Adrenal gland (tissue), 12 donors: ENCODE data around the gene RAD51B. TPM values are rescaled to one million over a fixed set of nuclear protein-coding genes. Genes with fewer than 3 reads are reported as not detected.

ENCODE experiments used
- DNase-seq, 7 donors: peaks; one replicate each; pipeline ENCODE4 v3.0.0-alpha.2; 2019 to 2020
- H3K27ac ChIP-seq, 5 donors: fragments of 200-600 bp; sonication (generic) in 4 of 5; 1 replicate in 3 of 5; 2 replicates in 2 of 5; pipeline versions ENCODE4 v1.5.1 to v1.8.0; 2016 to 2020; ENCODE audit warnings: mild to moderate bottlenecking in 1 of 5
- H3K27me3 ChIP-seq: fragments of 200-600 bp; 2 replicates; pipeline ENCODE4 v1.8.0; 2021
- H3K36me3 ChIP-seq, 2 donors: fragments of 200-600 bp; replicated peaks in 1 of 2; 1 replicate in 1 of 2; 2 replicates in 1 of 2; pipeline versions ENCODE4 v1.5.1 to v1.8.0; 2018 to 2022
- H3K4me1 ChIP-seq, 2 donors: fragments of 200-600 bp; replicated peaks in 1 of 2; 1 replicate in 1 of 2; 2 replicates in 1 of 2; pipeline versions ENCODE4 v1.5.1 to v1.8.0; 2018 to 2021
- H3K4me3 ChIP-seq, 4 donors: fragments of 200-600 bp; sonication (generic) in 3 of 4; one replicate each; pipeline ENCODE4 v1.5.1; 2016 to 2018
- H3K9me3 ChIP-seq, 3 donors: fragments of 200-600 bp; sonication (generic) in 1 of 3; replicated peaks in 1 of 3; 1 replicate in 2 of 3; 2 replicates in 1 of 3; pipeline versions ENCODE4 v1.5.1 to v1.8.0; 2016 to 2021
- POLR2A ChIP-seq, 2 donors: fragments of 450-650 bp; IDR thresholded peaks; one replicate each; pipeline ENCODE4 v1.6.1; 2017; ENCODE audit warnings: antibody characterized with exemption in 2 of 2, mild to moderate bottlenecking in 2 of 2, moderate library complexity in 1 of 2
- WGBS, 4 donors: extraction: QIAGEN DNeasy Blood & Tissue Kit in 2 of 4; methylation state at CpG; one replicate each; pipeline versions ENCODE4 v1.1.5 to v1.1.7; 2013 to 2017; 5-methylcytosine and 5-hydroxymethylcytosine counted together
- intact Hi-C, 2 donors: fragments of 100-400 bp; cut with DNase I; formaldehyde crosslinking; loops; one replicate each; pipeline versions ENCODE4 v1.14.1 to v1.15.0; 2022 to 2023
- polyA plus RNA-seq, 3 donors: library from polyadenylated mRNA; stranded (reverse); fragments of 200-250 nt in 2 of 3; fragments of 350-450 nt in 1 of 3; fragmentation: Illumina TruSeq in 1 of 3; extraction: RNeasy Lipid Tissue Mini Kit (QIAGEN cat#74804) in 1 of 3; gene quantifications; one replicate each; pipeline ENCODE4 v1.2.3, GENCODE V29; 2013 to 2014
- total RNA-seq, 9 donors: library from RNA; depleted of rRNA in 4 of 9; stranded (reverse); fragments of >200 nt in 4 of 9; fragments of 120-200 nt in 1 of 9; fragmentation: NEBNext Ultra II Directional in 1 of 9; extraction: Animal tissue kit (Norgen Biotek cat#: 25700) in 1 of 9; gene quantifications; one replicate each; pipeline versions ENCODE4 v1.1.0 to v1.2.4, GENCODE V29; 2013 to 2023
- TF ChIP-seq, protein P1 (sequence below), 6 experiments: fragments of 450-650 bp in 4 of 6; fragments of 200-600 bp in 2 of 6; sonication (generic) in 1 of 6; IDR thresholded peaks; 1 replicate in 5 of 6; 2 replicates in 1 of 6; pipeline versions ENCODE4 v1.5.1 to v1.8.0; 2016 to 2021; ENCODE audit warnings: antibody characterized with exemption in 6 of 6, mild to moderate bottlenecking in 2 of 6, moderate library complexity in 1 of 6
- donor health status: healthy with polysubstance abuse.
- donor health status: Bipolar disorder and iron deficiency.
- donor health status: DM: yes; HTN: yes; CAD: no.
- donor health status: DM: no; HTN: no; CAD: no.
- donor health status: DM: no; HTN: no; CAD: no.
- donor health status: DM: yes; HTN: yes; CAD: no.

RAD51B gene
- total and polyA plus RNA-seq, 12 donors, result 2.3 to 24.6 (median 12.4) TPM

- no peaks in the 10 kb centered on the region for H3K27me3 ChIP-seq
- H3K4me3 ChIP-seq, result no peak overlapping the region
- TF ChIP-seq, protein P1, sequence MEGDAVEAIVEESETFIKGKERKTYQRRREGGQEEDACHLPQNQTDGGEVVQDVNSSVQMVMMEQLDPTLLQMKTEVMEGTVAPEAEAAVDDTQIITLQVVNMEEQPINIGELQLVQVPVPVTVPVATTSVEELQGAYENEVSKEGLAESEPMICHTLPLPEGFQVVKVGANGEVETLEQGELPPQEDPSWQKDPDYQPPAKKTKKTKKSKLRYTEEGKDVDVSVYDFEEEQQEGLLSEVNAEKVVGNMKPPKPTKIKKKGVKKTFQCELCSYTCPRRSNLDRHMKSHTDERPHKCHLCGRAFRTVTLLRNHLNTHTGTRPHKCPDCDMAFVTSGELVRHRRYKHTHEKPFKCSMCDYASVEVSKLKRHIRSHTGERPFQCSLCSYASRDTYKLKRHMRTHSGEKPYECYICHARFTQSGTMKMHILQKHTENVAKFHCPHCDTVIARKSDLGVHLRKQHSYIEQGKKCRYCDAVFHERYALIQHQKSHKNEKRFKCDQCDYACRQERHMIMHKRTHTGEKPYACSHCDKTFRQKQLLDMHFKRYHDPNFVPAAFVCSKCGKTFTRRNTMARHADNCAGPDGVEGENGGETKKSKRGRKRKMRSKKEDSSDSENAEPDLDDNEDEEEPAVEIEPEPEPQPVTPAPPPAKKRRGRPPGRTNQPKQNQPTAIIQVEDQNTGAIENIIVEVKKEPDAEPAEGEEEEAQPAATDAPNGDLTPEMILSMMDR (IDR thresholded peaks at IDR 0.05), result no peak
- no peak for TF ChIP-seq POLR2A (IDR thresholded peaks at IDR 0.05)
- 87 to 97% (median 92%) methylated on average over 8 of the region's 8 CpGs for WGBS, 4 donors
- intact Hi-C loops, result no loop called here
- no peak for DNase-seq
- peaks cover 8 to 16% of the 10 kb centered on the region in 2 donors for H3K4me1 ChIP-seq
- H3K9me3 ChIP-seq, result no peaks in the 10 kb centered on the region
- H3K36me3 ChIP-seq, result no peaks in the 10 kb centered on the region
- no peak overlapping the region for H3K27ac ChIP-seq
Observed at GRCh38 chr14:68504861-68505260, 685.3 kb downstream of the RAD51B start.

DNA sequence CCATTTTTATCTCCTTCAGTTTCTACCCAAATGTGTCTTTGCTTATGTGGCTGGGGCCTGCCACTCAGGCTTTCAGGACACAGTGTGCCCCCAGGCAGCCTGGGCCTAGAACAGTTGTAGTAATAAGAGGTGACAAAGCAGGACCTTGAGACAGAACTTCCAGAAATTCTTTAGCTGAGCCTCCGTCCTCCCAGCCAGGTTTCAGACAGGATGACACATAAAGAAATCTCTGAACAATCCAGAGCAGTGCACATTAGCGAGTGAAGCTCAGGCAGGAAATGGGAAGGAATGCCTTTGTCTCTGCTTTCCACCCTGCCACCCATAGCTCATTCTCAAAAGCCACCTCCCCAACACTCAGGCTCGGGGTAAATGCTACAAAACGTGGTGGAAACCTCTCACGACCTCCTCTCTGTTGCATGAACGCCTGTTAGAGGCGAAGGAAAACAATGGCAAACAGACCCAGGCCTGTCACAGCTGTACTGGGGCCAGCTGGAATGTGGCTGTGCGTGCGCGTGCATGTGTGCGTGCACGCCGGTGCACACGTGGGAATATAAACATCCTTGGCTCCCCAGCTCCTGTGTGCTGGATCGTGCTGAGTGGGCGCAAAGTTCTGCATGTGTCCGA, 686.6 kb downstream of the RAD51B start:
- no peaks in the 10 kb centered on the region for H3K36me3 ChIP-seq
- H3K4me1 ChIP-seq, result peaks cover 8 to 16% of the 10 kb centered on the region in 2 donors
- DNase-seq, result peak in 5 of 7 donors; percentile 28 to 71 (median 55)
- WGBS, 4 donors, result 57 to 70% (median 62%) methylated on average over 13 to 17 of the region's 17 CpGs
- peak overlapping the region in 2 of 5 donors; percentile 22 to 63 for H3K27ac ChIP-seq
- H3K9me3 ChIP-seq, result no peaks in the 10 kb centered on the region
- TF ChIP-seq POLR2A (IDR thresholded peaks at IDR 0.05), result no peak
- TF ChIP-seq, protein P1 (IDR thresholded peaks at IDR 0.05), result no peak
- no peaks in the 10 kb centered on the region for H3K27me3 ChIP-seq
- H3K4me3 ChIP-seq, result no peak overlapping the region
- intact Hi-C loops, result no loop called here

DNA sequence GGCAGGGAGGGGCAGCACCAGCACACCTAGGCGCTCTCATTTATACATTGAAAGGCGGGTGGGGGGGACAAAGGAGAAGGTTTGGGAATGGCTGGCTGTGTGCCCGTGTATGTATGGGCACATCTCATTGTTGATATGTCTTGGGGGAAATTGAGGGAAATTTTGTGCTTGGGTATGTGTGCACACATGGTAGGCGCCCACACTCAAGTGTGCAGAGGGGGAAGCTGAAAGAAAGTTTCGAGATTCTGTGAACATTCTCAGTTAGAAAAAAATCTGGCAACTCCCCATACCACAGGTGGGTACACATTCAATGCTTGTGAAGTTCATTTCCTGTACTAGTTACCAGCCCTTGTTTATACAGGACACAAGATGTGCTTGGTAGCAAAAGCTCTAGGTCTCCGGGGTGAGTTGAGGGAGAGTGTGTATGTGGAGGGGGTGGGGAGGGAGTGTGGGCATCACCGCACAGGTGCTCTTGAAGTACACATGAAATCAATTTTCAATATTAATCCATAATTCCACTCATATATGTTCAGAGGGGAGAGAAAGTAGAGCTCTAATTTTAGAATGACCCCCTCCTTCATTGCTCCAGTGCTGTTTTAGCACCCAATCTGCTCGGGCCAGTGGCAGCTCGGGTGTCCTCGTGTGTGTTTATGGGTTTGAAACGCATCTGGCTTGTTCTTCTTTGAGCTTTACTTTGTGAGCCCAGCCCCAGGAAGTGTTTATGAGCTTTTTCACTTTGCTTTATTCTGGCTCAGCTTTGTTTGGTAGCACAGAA, 687.3 kb downstream of the RAD51B start:
- intact Hi-C loops, result no loop called here
- no peaks in the 10 kb centered on the region for H3K36me3 ChIP-seq
- no peaks in the 10 kb centered on the region for H3K9me3 ChIP-seq
- peak overlapping the region in 1 of 5 donors; percentile 63 for H3K27ac ChIP-seq
- peaks cover 8 to 10% of the 10 kb centered on the region in 2 donors for H3K4me1 ChIP-seq
- WGBS, 4 donors, result 89 to 92% (median 91%) methylated on average over 11 of the region's 11 CpGs
- TF ChIP-seq, protein P1 (IDR thresholded peaks at IDR 0.05), result no peak
- no peak for TF ChIP-seq POLR2A (IDR thresholded peaks at IDR 0.05)
- DNase-seq, result peak in 1 of 7 donors; percentile 25
- H3K27me3 ChIP-seq, result no peaks in the 10 kb centered on the region
- no peak overlapping the region for H3K4me3 ChIP-seq

DNA sequence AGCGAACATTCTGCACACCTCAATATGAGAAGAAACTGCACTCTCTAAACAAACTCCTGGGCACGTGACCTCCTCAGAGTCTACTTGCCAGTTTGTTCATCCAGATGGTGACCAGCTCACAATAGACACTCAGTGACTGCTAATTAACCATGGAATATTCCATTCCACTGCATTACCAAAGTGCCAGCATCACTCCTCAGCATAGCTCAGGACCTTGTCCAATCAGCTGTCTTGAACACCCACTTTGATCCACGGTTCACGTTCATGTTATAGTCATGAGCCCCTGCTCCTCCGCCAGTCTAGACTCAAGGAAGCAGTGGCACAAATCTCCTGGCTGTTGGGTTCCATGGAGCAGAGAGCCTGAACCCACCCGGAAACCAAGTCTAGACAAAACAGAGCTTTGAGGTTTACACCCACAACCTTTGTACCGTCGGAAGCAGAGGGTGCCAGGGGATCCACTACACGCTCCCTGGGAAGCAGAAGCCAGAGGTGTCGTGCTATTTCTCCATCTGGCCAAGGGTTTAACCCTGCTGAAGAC, 688.0 kb downstream of the RAD51B start:
- WGBS, 4 donors, result 94 to 99% (median 95%) methylated on average over 10 of the region's 10 CpGs
- Histone ChIP-seq H3K36me3 (no peaks in the 10 kb centered on the region), H3K4me3 (no peak overlapping the region), H3K9me3 (no peaks in the 10 kb centered on the region), H3K27me3 (no peaks in the 10 kb centered on the region), H3K27ac (no peak overlapping the region), H3K4me1 (peaks cover 8 to 9% of the 10 kb centered on the region in 2 donors)
- intact Hi-C loops, result no loop called here
- TF ChIP-seq, protein P1 (IDR thresholded peaks at IDR 0.05), result no peak
- no peak for TF ChIP-seq POLR2A (IDR thresholded peaks at IDR 0.05)
- DNase-seq, result peak in 1 of 7 donors; percentile 31
